Loucy (cell line): ENCODE measurements around the gene BCR.

ENCODE experiments used
- EZH2phosphoT487 ChIP-seq: fragments of 200-600 bp; IDR thresholded peaks from 2 replicates; pipeline ENCODE4 v1.6.1; 2018; ENCODE audit warnings: antibody characterized with exemption, mild to moderate bottlenecking, moderate library complexity, borderline replicate concordance
- TF ChIP-seq, protein P1 (sequence below): fragments of 200-600 bp; sonication (generic); conservative IDR thresholded peaks from 2 replicates; pipeline ENCODE4 v1.5.1; 2014; ENCODE audit warnings: mild to moderate bottlenecking, antibody characterized with exemption, low read length

- TF ChIP-seq, protein P1, sequence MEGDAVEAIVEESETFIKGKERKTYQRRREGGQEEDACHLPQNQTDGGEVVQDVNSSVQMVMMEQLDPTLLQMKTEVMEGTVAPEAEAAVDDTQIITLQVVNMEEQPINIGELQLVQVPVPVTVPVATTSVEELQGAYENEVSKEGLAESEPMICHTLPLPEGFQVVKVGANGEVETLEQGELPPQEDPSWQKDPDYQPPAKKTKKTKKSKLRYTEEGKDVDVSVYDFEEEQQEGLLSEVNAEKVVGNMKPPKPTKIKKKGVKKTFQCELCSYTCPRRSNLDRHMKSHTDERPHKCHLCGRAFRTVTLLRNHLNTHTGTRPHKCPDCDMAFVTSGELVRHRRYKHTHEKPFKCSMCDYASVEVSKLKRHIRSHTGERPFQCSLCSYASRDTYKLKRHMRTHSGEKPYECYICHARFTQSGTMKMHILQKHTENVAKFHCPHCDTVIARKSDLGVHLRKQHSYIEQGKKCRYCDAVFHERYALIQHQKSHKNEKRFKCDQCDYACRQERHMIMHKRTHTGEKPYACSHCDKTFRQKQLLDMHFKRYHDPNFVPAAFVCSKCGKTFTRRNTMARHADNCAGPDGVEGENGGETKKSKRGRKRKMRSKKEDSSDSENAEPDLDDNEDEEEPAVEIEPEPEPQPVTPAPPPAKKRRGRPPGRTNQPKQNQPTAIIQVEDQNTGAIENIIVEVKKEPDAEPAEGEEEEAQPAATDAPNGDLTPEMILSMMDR: no peak
- no peak for TF ChIP-seq EZH2phosphoT487
Observed at GRCh38 chr22:23155143-23155542, 25.2 kb upstream of the BCR start.
